ENCODE data around the gene SMC1A. TPM values are rescaled to one million over a fixed set of nuclear protein-coding genes. Genes with fewer than 3 reads are reported as not detected.

SMC1A gene
- total RNA-seq, 1 experiment from 2014 or later = 89.3 TPM

- TF ChIP-seq AFF4 (CRISPR knock-in tag; IDR thresholded peaks at IDR 0.05; ENCODE audit: borderline replicate concordance) = no peak
- no peak for TF ChIP-seq ZNF317 (CRISPR knock-in tag; IDR thresholded peaks at IDR 0.05; ENCODE audit: borderline replicate concordance, low read depth)
- no peak for TF ChIP-seq ZSCAN18 (CRISPR knock-in tag; IDR thresholded peaks at IDR 0.05)
- no peak for TF ChIP-seq SMAD3 (CRISPR knock-in tag; IDR thresholded peaks at IDR 0.05; ENCODE audit: borderline replicate concordance)
- TF ChIP-seq ZNF423 (CRISPR knock-in tag; IDR thresholded peaks at IDR 0.05) = no peak
- no peak for TF ChIP-seq KAT7 (CRISPR knock-in tag; IDR thresholded peaks at IDR 0.05; ENCODE audit: borderline replicate concordance)
- TF ChIP-seq CBFB (CRISPR knock-in tag; IDR thresholded peaks at IDR 0.05; ENCODE audit: low read depth) = no peak
- no peak for TF ChIP-seq JUN (CRISPR knock-in tag; IDR thresholded peaks at IDR 0.05)
- no peak for TF ChIP-seq FOXP4 (CRISPR knock-in tag; IDR thresholded peaks at IDR 0.05)
- no peak for TF ChIP-seq RORB (CRISPR knock-in tag; IDR thresholded peaks at IDR 0.05)
- no peak for TF ChIP-seq RELA (CRISPR knock-in tag; IDR thresholded peaks at IDR 0.05; ENCODE audit: borderline replicate concordance)
Observed at GRCh38 chrX:53421772-53422085, 725 bp downstream of the SMC1A start (continued).

GRCh38 chrX:53421125-53421524, 1.3 kb downstream of the SMC1A start:
- Mint-ChIP-seq H3K27me3 (ENCODE audit: low read depth) (no peaks in the 10 kb centered on the region), H3K27ac (peak overlapping the region; percentile 98), H3K4me1 (peaks cover 14% of the 10 kb centered on the region), H3K4me3 (peak overlapping the region; percentile 96), H3K36me3 (0 out of 2 replicates have a peak, but pooled peaks cover 4% of the 10 kb centered on the region), H3K9me3 (no peaks in the 10 kb centered on the region)
- ChIA-PET POLR2A (no interaction called here), CTCF (no interaction called here)
- DNase-seq (ENCODE audit: low spot score) (no peak), ATAC-seq (no peak)
- no peak for TF ChIP-seq CTCF (IDR thresholded peaks at IDR 0.05)
- no peak for TF ChIP-seq ATF3 (CRISPR knock-in tag; conservative IDR thresholded peaks at IDR 0.05)
- no peak for TF ChIP-seq MLX (CRISPR knock-in tag; IDR thresholded peaks at IDR 0.05)
- TF ChIP-seq CBFB (CRISPR knock-in tag; IDR thresholded peaks at IDR 0.05; ENCODE audit: low read depth) = no peak
- TF ChIP-seq USF2 (CRISPR knock-in tag; IDR thresholded peaks at IDR 0.05) = no peak
- no peak for TF ChIP-seq FOXP4 (CRISPR knock-in tag; IDR thresholded peaks at IDR 0.05)
- no peak for TF ChIP-seq CREM (CRISPR knock-in tag; IDR thresholded peaks at IDR 0.05)
- no peak for TF ChIP-seq ATF1 (CRISPR knock-in tag; IDR thresholded peaks at IDR 0.05)
- TF ChIP-seq RELA (CRISPR knock-in tag; IDR thresholded peaks at IDR 0.05; ENCODE audit: borderline replicate concordance) = no peak
- TF ChIP-seq E2F5 (CRISPR knock-in tag; IDR thresholded peaks at IDR 0.05) = no peak
- no peak for TF ChIP-seq GABPB1 (CRISPR knock-in tag; IDR thresholded peaks at IDR 0.05)
- TF ChIP-seq ELF4 (CRISPR knock-in tag; IDR thresholded peaks at IDR 0.05; ENCODE audit: low read depth) = no peak
- no peak for TF ChIP-seq RORB (CRISPR knock-in tag; IDR thresholded peaks at IDR 0.05)
- no peak for TF ChIP-seq FOXJ3 (CRISPR knock-in tag; IDR thresholded peaks at IDR 0.05; ENCODE audit: borderline replicate concordance)
- TF ChIP-seq NFATC4 (CRISPR knock-in tag; IDR thresholded peaks at IDR 0.05) = no peak

All from WTC11 (cell line).